GM19328 (cell line): Measurements from ENCODE around the gene CECR2.

Source experiments
- ATAC-seq: cut with Tn5 transposase; IDR thresholded peaks from one replicate; pipeline ENCODE4 v1.9.1; 2021; ENCODE audit warnings: mild to moderate bottlenecking, moderate library complexity; ENCODE audit not compliant: unreplicated experiment

CECR2 gene

DNA sequence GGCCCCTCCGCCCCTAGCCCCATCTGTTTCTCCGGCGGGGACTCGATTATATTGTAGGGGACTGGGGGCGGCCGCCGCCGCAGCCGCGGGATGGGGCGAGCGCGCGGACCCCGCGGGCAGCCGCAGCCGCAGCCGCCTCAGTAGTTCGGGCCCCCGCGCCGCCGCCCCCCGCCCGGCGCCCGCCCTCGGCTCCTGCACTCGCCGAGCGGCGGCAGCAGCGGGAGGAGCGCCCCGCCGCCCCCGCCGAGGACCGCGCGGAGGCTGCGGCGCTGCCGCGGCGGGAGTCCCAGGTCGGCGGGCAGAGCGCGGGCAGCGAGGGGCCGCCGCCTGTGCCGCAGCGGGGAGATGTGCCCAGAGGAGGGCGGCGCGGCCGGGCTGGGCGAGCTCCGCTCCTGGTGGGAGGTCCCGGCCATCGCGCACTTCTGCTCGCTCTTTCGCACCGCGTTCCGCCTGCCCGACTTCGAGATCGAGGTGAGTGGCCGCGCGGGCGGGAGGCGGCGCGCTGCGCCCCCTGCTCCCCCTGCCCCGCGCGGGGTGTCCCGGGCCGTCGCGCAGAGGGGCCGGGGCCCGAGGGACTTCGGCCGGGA lies at the start of gene CECR2:
TSS of gene CECR2 (plus strand) at position 22 of the 587 bp plus-strand sequence. CDS start at position 346, 324 bp downstream.
- ATAC-seq = no peak

DNA sequence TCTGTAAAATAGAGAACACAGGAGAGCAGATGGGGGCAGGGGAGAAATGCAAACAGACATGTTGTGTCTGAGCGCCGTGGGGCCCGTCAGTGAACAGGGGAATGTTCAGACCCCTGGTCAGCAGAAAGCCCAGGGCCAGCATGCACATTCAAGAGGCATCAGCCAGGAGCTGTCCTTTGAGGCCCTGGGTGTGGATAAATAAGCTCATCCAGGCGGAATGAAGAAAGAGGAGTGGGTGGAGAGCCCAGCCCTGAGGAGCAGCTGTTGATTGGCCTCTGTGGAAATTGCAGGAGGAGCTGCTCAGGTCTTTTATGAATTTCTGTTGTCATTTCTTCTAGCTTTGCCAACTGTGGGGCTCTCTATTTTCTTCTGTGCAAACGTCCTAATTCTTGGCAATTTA lies 49.7 kb upstream of the CECR2 start:
- ATAC-seq = no peak

DNA sequence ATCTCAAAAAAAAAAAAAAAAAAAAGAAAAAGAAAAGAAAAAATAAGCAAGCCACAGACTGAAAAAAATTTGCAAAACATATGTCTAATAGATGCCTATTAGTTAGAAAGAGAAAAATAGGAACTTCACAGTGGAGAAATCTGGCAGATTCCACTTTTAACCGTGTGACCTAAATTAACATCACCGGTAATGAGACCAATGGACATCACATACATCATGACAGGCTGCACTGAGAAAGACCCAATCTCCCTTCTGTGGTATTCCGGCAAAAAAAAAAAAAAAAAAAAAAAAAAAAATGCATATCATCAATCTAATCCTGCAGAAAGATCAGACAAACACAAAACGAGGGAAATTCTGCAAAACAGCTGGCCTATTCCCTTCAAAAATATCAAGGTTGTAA lies 46.7 kb upstream of the CECR2 start:
- no peak for ATAC-seq

DNA sequence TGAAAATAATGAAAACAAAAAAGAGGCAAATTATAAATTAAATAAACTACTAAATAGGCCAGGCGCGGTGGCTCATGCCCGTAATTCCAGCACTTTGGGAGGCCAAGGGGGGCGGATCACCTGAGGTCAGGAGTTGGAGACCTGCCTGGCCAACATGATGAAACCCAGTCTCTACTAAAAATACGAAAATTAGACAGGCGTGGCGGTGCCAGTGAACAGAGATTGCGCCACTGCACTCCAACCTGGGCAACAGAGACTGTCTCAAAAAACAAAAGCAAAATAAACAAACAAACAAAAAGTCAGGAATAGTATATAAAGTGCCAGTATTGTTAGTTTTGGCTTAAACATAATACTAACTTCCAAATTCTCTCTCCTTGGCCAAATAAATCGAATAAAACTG lies 37.6 kb upstream of the CECR2 start:
- ATAC-seq = no peak

DNA sequence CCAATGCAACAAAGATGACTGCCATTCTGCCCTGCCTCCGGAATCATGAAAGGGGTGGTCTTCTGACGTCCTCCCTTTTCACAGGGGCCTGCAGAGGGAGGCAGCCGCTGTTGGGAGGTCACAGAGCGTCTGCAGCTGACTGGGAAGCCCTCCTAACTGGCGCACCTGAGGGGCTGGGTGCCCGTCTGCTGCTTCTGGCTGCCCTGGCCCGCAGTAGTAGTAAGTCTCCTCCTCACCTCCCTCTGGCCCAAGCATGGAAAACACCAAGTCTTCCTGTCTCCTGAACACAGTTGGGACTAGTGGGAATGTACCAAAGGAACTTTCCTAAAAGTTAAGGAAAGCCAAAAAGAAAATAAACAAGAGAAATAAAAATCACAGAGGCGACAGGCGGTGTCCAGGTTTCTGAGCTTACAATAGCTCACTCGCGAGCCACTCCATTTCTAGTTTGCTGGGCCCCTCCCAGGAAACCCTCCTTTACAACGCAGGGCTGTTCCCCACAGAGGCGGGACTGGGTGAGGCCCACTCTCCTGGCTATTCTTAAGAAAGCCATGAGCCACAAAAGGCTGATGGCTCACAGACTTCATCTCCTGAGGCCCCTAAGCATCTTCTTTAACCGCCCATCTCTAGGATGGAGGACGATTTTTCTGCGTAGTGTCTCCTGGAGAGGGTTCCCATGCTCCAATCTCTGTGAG lies 37.0 kb upstream of the CECR2 start:
- ATAC-seq = no peak

DNA sequence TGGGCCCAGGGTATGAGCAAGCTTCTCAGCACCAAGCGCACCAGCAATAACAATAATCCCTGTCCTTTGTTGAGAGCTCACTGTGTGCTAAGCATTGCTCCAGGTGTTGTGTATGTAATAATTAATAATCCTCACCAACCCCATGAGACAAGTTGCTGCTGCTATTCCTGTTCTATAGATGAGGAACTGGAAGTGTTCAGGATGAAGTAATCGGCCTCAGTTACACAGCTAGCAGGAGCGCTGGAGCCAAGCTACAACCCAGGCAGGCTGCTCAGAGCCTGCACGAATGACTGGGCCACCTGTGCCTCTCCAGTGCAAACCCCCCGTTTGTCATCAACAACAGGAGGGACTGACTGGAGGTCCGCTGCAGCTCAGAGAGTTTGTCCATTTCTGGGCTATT lies 35.2 kb upstream of the CECR2 start:
- ATAC-seq = no peak

DNA sequence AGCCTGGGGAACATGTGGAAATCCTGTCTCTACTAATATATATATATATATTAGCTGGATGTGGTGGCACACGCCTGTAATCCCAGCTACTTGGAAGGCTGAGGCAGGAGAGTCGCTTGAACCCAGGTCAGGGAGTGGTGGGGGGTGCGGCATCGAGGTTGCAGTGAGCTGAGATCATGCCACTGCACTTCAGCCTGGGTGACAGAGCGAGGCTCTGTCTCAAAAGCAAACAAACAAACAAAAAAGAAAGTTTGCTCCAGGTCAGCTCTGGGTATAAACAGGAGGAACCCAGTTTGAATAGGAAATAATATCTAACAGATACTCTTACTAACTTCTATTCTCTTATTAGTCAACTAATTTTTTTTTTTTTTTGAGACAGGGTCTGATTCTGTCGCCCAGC lies 34.3 kb upstream of the CECR2 start:
- ATAC-seq = no peak

DNA sequence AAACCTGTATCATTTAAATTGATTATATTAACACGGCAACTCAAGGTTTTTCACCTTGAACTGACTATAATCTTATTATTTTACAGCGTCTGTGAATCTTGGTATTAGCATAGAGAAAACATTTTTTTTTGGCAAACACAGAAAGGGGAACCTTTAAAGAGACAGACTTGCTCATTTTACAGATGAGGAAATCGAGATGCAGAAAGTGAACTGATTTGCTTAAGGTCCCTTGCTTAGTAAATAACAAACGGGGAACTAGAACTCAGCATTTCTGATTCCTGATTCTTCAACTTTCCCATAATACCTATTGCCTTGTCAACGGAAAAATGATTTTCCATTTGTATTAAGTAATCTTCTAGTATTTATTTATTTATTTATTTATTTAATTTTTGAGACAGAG lies 33.2 kb upstream of the CECR2 start:
- ATAC-seq = no peak

DNA sequence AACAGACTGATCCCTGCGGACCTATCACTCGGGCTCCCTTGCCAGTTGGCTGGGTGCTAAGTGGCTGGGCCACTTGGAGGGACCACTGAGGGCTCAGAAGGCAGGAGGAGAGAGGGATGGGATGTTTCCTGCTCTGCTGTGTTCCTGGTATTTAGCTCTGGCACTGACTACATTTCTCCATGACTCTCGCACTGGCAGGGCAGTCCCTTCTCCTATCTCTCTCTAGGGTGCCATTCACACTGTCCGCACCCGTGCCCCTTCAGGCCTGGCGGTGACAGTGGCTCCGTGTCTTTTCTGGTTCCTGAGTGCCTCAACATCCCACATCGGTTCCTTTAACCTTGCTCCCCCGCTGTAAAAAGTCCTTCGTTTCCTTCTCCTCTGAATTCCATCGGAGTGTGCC lies 31.6 kb upstream of the CECR2 start:
- ATAC-seq = no peak

DNA sequence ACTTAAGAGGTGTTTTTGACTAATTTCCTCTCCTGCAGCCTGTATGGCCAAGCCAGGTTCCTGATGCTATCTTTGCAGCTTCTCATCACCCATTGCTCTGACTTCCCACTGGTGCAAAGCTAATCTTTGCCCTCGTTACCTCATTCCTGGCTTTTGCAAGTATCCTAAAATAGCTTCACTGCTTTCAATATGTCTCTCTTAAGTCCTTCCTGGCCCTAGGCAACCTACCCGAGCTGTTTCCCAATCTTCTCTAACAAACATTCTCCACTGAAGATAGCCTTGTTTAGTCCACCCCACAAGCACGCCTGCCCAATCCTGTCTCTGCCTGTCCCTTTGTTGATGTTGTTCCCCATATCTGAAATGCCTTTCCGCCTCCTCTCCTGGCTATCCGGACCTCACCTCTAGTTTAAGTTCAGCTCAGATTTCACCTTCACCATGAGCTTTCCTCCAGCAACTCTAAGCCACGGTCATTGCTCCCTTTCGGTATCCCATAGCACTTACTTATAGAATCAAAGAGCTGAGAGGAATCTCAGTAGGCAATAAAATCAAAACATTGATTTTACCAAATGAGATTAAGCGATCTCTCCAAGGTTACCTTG lies 30.1 kb upstream of the CECR2 start:
- ATAC-seq = no peak

DNA sequence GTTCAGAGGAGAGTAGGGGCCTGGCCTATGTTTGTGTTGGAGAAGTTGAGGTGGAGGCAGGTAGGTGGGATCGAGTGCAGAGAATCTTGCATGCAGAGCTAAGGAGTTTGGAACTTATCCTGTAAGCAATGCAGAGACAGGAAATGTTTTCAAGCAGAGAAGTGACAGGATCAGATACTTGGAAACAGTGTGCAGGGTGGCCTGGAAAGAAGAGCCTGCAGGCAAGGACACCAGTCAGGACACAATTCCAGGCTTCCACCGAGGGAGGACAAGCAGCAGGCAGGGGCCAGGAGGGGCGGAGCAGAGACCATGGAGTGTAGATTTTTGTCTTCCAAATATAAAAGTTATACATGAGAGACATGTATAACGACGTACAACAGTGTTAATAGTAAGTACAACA lies 26.9 kb upstream of the CECR2 start:
- no peak for ATAC-seq

DNA sequence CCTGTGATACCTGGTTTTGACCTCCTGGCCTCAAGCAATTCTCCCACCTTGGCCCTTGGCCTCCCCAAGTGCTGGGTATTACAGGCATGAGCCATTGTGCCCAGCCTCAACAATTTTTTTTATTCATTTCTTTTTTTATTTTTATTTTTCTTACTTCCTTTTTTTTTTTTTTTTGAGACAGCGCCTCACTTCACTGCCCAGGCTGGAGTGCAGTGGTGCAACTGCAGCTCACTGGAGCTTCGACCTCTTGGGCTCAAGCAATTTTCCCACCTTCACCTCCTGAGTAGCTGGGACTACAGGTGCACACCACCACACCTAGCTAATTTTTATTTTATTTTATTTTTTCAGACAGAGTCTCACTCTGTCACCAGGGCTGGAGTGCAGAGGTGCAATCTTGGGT lies 25.5 kb upstream of the CECR2 start:
- no peak for ATAC-seq

DNA sequence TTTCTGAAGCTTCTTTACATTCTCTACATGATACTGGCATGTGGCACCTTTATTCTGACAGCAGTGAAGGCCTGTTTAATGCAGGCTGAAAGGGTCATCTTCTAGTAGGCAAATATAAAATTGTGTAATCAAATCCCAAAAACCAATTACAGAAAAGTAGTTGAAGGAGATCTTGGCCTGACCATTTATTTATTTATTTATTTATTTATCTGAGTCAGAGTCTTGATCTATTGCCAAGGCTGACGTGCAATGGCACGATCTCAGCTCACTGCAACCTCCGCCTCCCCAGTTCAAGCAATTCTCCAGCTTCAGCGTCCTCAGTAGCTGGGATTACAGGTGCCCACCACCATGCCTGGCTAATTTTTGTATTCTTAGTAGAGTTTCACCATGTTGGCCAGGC lies 22.7 kb upstream of the CECR2 start:
- ATAC-seq = no peak

DNA sequence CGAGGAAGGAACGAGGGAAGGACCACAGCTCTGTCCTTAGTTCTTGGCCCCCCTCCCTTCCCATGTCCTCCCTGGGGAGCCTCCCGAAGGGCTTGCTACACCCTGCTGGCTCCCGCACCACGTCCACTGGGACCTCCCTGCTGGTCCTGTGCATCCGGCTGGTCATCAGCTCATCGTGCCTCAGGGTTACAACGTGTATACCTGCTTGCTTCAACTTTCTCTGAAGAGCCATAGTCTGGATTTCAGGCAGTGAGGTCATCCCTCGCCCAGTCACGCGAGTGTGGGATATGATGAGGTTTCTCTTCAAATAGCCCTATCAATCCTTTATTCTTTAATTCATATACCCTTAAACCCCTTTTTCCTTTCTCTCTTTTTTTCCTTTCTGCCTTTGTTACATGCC lies 21.5 kb upstream of the CECR2 start:
- ATAC-seq = no peak

DNA sequence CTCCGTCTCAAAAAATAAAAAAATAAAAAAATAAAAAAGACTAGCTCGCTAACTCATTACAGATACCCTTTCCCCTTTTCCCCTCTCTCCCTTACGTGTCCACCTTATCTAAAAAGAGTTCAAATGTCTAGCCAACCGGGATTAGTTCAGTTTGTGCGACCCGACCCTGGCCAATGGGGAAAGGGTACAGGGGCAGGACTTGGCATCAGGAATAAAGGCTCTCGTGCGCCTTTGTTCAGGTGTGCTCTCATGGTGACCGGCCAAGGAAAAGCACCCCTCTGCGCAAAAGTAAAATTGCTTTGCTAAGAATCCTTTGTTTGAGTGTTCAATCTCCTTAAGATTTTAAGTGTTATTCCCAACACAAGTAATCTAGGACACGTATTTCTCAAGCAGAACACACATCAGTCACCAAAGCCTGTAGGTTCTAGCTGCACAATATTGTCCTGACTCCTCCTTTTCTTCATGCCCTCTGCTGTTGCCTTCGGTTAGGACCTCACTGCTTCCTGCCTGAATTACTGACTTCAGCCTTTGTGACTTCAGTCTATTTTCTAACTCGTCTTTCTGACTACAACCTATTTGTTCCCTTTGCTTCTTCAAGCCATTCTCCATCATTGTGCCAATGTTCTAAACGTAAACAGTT lies 20.7 kb upstream of the CECR2 start:
- no peak for ATAC-seq

DNA sequence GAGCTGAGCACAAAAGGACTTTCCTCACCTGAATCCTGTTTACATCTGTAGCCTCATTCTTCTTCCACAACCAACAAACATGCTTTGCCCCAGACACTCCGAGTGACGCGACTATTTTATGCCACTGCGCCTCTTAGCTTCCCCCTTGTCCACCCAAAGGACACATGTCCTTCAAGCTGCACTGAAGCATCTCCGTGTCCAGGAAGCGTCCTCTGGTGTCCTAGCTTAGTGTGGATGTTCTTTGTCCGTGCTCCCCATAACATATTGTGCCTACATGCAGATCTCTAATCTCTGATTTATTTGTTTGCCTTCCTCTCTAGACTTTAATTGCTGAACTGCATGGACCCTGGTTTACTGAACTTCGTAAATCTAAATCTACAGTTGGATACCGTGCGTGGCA lies 20.1 kb upstream of the CECR2 start:
- ATAC-seq = no peak

DNA sequence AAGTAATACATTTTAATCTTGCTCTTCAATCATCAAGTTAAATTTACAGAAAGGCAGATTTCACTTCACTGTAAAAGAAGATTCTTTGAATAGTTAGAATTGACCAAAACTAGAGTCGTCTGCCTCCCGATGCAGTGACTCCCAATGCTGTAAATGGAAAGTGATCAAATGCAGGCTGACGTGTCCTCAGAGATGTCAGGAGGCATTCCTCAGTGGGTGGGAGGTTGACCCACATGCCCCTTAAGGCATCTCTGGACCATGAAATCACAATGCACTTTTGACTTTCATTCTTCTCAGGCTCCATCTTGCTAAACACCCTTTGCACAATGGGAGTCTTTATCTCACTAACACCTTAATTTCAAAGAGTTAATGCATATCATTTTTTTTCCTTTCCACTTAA lies 19.0 kb upstream of the CECR2 start:
- ATAC-seq = no peak

DNA sequence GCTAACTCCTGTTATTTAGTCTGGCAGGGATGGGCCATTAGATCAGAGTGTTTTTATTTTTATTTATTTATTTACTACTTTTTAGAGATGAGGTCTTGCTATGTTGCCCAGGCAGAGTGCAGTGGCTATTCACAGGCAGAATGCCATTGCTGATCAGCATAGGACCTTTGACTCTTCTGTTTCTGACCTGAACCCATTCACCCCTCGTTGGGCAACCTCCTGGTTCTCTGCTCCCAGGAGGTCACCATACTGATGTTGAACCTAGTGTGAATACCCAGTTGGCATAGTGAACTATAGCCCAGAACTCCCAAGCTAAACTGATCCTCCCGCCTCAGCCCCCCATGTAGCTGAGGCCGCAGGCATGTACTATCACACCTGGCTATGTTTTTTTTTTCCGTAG lies 16.5 kb upstream of the CECR2 start:
- ATAC-seq = no peak

DNA sequence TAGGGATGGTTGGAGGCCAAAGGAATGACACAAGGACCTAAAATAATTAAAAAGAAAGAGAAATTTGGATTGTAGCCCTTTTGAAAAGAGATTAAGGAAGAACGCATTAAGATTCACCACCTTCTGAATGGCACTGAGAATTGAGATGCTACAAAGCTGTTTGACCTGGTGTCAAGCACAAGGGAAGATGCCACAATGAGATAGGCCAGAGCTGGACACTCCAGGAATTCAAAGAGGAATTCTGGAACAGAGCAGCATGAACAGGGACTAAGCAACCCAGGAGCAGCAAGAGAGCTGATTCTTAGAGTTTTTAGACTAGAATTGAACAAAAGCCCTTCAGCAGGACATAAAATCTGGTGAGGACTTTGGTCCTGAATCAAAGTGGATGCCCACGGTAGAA lies 11.6 kb upstream of the CECR2 start:
- ATAC-seq = no peak

DNA sequence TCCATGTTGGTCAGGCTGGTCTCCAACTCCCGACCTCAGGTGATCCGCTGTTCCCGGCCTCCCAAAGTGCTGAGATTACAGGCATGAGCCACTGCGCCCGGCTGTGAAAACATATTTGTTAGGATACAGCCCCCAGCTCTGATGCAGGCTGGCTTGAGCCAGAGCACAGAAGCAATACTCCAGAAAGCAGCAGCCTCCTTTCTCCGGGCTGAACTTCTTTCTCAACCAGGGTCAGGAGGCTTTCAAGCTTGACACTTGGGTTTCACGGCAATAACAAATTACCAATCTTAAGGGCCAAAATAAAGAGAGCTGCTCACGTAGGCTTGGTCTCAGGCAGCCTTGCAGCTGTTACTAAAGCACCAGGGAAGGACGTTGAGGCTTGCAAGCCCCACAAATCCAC lies 10.8 kb upstream of the CECR2 start:
- ATAC-seq = no peak

DNA sequence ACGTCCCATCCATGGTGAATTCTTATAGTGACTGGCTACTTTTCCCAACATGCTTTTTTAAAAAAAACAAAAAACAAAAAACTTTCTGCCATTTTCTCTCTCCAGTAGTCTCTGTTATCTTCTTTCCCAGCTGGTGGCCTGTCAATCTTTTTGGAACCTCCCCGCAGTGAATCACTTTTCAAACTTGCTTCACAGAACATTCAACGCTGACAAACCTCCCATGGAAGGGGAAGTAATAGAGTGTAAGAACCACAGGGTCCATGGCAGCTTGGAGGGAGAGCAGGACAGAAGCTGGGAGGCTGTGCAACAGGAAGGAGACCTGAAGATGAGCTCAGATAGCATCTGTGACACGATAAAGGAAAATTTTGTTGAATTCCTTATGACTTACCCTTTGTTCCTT lies 9.8 kb upstream of the CECR2 start:
- ATAC-seq = no peak

DNA sequence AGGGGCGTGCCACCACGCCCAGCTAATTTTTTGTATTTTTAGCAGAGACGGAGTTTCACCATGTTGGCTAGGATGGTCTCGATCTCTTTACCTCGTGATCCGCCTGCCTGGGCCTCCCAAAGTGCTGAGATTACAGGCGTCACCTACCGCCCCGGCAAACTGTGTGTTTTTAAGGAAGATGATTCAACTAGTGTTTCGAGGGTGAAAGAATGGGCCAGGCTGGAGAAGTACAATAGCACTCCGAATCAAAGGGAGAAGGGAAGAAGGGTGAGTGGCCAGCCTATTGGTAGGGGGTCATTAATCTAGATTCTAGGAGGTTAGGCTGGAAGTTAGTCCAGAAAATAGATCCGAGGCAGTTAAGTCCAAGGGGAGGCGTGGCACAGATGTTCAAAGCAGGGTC lies 2.9 kb upstream of the CECR2 start:
- ATAC-seq = no peak
